GM15510 (cell line): ENCODE results near the gene FARP2.

ENCODE experiments used
- POLR2A ChIP-seq: IDR thresholded peaks from 3 replicates; pipeline ENCODE4 v1.6.1; 2011; ENCODE audit warnings: borderline replicate concordance; ENCODE audit not compliant: insufficient read length; ENCODE audit errors: extremely low read depth

FARP2 gene

DNA sequence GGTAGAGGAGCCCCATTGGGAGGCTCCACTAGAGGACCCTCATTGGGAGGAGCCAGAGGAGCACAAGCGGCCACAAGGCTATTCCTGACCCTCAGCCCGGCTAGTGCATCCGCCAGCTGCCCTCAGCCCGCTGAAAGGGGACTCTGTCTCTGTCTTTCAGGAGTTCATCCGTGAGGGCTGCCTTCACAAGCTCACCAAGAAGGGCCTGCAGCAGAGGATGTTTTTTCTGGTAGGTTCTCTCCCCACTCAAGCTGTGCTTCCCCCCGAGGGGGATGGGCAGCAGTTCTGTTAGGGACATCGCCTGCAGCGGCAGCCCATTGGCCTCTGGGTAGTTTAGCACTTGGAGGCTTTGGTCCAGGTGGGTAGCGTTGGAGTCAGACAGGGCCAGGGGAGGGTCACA is 127.2 kb downstream of the FARP2 start:
- TF ChIP-seq POLR2A: no peak

DNA sequence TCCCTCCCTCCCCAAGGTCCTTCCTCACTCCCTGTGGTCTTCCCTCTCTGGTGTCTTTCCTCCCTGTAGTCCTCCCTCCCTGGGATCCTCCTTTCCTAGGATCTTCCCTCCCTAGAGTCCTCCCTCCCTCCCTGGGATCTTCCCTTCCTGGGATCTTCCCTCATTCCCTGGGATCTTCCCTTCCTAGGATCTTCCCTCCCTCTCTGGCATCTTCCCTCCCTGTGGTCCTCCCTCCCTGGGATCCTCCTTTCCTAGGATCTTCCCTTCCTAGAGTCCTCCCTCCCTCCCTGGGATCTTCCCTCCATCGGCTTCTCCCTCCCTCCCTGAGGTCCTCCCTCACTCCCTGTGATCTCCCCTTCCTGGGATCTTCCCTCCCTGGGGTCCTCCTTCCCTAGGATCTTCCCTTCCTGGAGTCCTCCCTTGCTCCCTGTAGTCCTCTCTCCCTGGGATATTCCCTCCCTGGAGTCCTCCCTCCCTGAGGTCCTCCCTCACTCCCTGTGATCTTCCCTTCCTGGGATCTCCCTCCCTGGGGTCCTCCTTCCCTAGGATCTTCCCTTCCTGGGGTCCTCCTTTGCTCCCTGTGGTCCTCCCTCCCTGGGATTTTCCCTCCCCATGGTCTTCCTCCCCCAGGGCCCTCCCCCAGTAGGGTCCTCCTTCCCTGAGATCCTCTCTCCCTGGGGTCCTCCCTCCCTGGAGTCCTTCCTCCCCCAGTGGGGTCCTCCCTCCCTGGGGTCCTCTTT is 129.3 kb downstream of the FARP2 start:
- no peak for TF ChIP-seq POLR2A

DNA sequence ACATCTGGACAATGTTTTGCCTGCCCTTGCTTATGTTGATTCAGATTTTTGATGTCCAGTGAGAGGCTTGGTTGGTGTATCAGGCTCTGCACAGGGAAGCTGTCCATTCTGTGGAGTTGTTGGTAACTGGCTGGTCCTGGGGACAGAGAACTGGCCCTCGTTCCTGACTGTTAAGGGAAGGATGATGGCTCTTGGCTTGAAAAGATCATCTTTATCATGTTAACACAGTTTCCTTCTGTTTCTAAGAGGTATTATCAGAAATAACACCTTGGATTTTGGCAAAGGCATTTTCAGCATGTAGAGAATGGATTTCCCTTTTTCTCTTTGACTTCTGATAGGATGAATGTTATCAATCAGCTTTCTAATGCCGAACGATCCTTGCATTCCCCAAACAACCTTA is 133.0 kb downstream of the FARP2 start:
- TF ChIP-seq POLR2A: no peak

DNA sequence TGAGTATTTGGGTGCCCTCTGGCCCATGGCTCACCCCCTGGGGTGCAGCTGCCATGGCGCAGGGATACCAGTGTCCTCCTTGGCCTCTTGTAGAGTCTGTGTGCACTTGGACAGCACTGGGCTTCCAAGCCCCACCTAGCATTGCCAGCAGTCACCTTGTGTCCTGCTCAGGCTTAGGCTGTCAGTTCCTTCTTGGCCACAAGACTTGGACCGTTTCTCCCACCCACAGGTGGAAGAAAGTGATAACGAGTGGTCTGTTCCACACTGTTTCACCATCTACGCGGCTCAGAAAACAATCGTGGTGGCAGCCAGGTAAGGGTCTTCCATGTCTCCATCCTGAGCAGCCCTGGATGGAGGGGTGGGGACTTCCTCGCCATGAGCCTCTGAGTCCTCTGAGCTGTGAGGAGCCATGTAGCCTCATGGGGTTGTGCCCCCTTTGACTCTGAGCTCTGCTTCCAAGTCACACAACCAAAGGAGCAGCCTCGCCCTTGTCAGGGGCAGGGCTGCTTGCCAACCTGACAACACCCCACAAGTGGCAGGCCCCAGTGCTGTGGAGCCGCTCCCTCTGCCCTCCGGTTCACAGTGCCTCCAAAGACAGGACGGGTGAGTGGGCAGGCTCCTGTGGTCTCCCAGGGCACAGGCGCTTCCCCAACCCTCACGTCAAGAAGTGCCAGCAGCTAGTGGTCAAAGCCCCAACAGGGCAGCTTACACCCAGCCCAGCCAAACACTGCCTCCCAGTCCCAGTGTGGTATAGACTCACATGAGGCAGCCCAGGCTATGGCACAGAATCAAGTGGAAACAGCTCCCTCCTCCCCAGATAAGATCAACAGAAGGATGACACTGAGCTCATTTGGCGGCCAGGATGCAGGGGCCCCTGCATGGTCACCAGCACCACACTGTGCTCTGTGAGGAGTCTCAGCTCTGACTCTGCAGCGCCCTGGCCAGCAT is 133.9 kb downstream of the FARP2 start:
- no peak for TF ChIP-seq POLR2A

DNA sequence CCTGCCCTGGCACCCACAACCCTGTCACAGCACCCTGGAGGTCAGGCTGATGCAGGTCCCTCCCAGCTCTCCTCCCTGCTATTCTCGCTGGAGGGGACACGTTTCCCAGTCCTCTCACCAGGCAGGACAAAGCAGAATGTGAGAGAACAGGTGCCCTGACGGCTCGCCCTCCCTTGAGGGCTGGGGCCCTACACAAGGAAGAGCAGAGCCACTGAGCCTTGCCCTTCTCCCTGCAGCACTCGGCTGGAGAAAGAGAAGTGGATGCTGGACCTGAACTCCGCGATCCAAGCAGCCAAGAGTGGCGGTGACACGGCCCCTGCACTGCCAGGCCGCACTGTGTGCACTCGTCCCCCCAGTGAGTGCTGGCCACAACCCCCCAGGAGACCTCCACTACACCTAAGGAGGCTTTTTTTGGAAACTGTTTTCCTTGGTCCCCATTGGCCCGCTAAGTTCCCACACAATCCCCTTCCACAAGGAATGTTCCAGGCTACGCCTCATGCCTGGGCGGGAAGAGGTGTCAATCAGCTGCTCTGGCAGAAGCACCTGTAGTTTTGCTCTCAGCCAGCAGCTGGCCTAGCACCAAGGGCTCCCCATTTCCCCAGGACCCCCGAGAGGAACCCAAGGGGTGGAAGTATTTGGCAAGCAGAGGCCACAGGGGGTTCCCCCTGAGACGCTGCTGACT is 134.9 kb downstream of the FARP2 start:
- no peak for TF ChIP-seq POLR2A

DNA sequence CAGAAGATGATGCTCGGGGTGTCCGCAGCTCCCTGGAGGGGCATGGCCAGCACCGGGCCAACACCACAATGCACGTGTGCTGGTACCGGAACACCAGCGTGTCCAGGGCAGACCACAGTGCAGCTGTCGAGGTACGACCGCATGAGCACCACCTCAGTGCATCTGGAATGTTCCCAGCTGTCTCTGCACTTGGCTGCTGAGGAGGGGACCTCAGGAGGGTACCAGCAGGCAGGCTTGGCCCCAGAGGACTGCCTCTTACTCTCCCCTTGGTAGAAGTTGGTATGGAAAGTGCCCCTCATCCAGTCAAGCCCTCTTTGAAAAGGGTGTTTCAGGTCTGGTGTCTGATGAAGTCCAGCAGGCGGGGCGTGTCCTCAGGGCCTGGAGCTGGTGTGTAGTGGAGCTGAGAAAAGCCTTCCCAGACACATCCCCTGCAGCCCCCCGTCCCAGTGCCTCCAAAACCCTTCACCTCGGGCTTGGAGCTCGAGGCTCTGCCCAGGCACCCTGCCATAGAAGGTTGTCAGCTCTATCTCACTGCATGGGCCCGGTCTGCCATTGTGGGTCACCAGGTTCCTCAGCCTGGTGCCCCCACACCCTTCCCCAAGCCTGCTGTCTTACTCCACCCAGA is 135.6 kb downstream of the FARP2 start:
- no peak for TF ChIP-seq POLR2A

DNA sequence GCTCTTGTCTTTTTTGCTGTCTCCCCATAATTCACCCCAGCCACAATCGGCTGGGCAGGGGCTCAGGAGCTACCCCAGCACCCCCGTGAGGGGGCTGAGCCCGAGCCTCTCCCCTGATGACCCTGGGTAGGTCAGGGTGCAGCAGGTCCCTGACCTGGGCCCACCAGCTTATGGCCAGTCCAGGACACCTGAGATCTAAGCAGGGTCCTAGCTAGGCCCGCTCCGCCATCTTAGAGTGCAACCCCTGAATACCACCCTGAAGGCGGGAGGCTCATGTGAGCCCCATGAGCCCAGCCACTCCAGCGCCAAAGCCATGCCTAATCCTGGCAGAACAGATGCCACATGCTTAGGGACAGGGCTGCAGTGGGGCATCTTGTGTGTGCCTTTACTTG is 136.1 kb downstream of the FARP2 start:
- no peak for TF ChIP-seq POLR2A

DNA sequence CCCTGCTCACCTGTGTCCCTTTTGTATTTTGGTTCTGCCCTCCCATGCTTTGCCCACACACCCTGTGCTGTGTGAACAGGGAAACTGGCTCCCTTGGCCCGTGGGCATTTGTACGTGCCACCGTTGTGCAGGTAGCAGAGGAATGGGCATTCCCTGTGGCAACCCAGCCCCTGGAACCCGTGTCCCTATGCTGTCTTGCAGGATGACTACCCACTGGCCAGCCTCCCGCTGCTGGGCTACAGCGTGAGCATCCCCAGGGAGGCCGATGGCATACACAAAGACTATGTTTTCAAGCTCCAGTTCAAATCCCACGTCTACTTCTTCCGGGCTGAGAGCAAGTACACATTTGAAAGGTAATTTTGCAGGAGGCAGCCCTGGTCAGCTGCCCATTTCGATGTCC is 137.0 kb downstream of the FARP2 start:
- no peak for TF ChIP-seq POLR2A

DNA sequence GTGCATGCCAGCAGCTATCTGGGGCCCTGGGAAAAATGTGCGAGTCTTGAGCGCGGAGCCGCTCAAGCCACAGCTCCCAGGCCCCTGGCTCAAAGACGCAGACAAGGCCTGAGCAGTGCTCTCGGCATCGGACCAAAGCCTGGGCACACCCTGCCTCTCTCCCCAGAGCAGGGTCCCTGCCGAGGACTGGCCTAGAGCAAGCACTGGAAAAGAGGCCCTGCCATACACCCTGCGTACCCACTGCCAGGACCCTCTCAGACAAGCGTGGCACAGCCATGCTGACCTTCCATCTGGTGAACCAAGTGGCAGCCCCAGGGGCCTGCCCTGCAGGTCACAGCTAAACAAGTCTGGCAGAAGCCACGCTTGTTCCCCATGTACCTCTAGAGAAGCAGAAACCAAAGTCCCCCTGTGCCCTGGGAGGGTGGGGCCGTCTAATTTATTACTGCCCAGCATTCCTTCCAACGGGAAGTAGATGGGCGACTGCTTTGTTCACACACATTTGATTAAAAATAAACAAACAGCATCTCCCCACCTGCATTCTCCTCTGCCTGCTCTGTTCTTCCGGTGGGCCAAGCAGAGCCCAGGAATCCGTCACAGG is 138.3 kb downstream of the FARP2 start:
- no peak for TF ChIP-seq POLR2A

DNA sequence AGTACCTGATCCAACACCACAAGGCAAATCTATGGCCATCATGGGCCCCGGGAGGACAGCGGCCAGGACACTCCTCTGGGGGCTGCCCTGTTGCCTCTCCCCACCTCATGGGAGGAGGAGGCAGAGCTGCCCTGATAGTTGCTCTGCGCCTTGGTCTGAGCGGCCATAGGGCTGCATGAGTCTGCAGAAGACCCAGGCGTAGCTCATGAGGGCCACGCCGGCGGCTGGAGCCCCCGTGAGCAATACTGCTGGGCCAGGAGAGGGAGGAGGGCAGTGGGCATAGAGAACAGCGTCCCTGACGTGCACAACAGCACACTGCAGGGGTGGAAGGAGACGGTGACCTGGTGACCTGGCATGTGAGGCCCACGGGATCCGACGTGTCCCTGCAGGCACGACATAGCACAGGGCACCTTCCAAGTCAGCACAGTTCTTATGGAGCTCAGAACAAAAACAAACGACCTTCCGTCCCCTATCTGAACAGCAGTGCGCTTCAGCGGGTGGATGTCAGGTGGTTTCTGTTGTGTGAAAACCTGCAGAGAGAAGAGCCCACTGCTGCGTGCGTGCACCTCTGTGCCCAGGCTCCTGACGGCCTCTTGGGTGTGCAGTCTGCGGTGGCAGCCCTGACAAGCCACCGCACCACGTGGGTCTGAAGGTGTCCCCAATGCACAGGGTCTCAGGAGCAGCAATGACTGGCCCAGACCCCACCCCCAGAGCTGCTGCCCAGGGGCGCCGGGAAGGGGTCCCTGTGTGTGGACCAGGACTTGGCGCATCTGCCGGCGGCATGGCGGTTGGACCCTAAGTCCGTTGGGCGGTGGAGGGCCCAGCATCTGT is 139.3 kb downstream of the FARP2 start:
- TF ChIP-seq POLR2A: no peak

DNA sequence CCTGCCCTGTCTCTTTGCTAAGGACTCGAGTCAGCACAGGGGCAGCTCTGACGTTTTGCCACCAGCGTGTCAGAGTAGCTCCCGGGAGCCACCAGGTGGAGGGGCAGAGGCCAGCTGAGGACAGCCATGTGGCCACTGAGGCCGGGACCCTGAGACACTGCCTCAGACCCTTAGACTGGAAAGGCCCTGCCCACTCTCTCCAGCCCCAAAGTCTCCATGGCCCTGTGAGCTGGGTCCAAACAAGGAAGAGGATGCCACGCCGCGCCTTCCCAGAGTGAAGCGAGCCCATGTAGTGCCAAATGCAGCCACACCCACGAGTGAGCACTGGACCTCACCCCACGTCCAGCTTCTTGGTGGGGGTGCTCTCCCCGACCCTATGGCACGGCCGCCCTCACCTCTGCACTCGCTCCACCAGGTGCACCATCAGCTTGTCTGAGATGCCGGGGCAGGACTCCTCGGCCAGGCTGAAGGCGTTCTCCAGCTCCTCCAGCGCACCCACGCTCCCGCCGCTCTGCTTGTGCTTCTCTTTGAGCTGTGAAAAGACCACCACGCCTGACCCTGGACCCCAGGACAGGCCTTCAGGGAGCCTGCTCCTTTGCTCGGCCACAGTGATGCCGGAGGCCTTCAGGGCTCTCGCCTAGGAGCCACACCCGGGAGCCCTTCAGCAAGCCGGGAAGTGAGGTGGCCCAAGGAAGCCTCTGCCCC is 140.1 kb downstream of the FARP2 start:
- TF ChIP-seq POLR2A: no peak

DNA sequence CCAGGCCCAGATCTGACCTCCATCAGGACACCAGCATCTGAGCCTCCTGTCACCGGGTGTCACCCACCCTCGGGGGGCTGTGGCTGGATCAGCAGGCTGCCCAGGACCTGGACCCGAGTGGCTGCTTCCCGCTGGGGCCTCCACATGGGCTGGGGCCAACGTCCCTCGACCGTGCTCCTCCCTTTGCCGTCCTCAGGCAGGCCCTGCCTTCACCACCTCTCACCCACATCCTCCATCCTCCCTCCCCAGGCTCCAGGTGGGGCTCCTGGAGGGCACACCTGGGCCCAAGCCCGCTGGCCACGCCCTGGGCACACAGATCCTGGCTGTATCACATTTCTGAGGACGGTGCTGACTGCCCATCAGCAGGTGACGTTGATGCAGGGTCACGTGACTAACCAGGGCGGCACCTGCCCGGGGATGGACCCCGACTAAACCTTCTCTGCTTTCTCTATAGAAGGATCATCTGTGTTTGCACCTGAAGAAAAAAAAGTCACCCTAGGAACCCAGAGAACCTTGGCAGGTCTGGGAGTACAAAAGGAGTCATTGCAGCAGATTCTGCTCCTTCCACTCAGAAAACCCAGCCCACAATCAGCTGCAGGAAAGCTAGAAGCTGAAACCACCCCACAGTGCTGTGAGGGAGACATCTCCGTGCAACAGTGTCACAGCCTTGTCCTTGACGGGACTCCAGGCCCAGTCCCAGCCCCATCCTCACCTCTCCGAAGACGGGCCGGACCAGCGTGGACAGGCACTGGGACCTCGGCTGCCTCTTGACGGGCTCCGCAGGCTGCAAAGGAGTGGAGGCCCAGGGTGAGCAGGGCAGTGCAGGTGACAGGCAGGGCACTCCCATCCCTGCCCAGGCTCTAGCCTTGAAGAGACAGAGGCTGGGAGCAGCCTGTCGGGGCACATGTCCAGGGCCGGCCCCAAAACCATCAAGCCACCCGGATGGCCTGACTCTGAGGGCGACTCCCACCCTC is 141.1 kb downstream of the FARP2 start:
- no peak for TF ChIP-seq POLR2A
